ENCODE data around the gene PPP1R2C. TPM values are rescaled to one million over a fixed set of nuclear protein-coding genes. Genes with fewer than 3 reads are reported as not detected.

PPP1R2C gene
- total RNA-seq, result not detected in 2 replicates

DNA sequence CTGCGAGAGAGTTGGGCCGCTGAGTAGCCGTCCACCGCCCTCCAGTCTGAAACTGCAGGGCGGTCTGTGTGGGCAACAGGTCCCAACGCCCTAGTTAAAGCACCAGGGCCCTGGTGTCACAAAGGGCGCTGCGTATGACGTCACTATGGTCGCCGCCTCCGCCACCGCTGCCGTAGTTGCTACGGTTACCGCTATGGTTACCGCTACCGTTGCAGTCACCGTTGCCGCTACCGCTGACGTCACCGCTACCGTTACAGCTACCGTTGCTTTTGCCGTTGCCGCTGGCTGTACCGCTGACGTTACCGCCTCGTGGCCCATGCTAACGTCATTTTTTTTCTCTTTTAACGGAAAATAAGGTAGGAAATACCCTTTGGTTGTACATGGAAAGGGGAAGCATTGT is at the start of gene PPP1R2C:
TSS of gene PPP1R2C (minus strand) at position 68 of the 400 bp plus-strand sequence. CDS start 84 bp downstream, outside the sequence.
- intact Hi-C loops (cut with micrococcal nuclease), result no loop called here

- intact Hi-C loops (cut with micrococcal nuclease), result no loop called here
These were observed 47.2 kb upstream of the PPP1R2C start for GRCh38 chrX:42825201-42825600.

DNA sequence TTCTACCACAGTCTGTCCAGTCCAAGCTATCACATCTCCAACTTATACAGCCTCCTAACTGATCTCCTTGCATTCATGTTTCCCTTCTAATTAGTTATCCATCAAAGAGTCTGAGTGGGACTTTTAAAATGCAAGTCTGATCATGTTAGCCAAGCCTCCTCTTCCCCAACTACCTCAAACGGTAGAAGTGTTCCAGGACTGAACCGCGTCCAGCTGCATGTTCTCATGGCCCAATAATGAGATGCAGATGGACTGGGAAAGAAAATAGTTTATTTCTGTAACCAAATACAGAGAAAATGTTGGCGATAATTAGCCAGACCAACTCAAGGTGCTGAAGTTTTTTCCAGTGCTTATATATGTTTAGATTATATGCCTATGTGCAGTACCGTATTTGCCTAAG is 46.6 kb upstream of the PPP1R2C start:
- intact Hi-C loops (cut with micrococcal nuclease), result no loop called here

GRCh38 chrX:42823443-42823842 is 45.5 kb upstream of the PPP1R2C start:
- intact Hi-C loops (cut with micrococcal nuclease), result no loop called here

- intact Hi-C loops (cut with micrococcal nuclease), result no loop called here
These were observed 44.0 kb upstream of the PPP1R2C start for GRCh38 chrX:42821803-42822443.

GRCh38 chrX:42818151-42818921 is 40.4 kb upstream of the PPP1R2C start:
- intact Hi-C loops (cut with micrococcal nuclease), result no loop called here

GRCh38 chrX:42809569-42809968 is 31.6 kb upstream of the PPP1R2C start:
- intact Hi-C loops (cut with micrococcal nuclease), result no loop called here

DNA sequence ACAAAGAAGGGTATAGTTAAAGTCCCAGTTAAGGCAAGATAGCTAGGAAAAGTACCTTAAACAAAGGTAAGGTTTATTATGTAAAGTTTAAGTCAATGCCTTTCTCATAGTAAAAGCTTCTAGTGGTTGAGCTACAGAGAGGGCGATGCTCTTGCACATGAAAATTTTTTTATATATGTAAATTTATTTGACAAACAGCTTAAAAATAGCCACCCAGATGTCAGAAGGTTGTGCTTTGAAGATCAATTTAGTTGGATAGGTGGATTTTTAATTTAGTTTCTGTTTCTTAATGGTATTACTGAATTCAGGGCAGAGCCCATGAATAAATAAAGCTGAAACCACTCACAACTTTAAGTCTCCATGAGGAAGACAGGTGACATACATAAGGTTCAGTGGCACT is 29.4 kb upstream of the PPP1R2C start:
- intact Hi-C loops (cut with micrococcal nuclease), result no loop called here

DNA sequence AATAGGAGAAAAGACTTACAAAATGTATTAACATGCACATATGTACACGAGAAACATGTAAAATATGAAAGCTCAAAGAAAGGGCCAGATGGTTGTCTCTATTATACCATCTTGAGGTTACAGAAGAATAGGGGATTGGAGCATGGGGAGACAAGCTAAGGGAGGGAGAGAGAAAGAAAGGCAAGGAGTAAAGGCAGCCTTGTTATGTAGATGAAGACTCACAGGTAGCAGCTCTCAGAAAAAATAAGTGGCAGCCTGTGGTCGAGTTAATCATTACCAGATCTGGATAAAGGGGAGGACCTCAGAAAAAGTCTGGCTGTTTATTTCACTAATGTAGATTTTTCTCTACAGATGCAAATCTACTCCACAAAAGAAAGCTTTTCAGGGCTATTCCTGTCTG is 26.6 kb upstream of the PPP1R2C start:
- intact Hi-C loops (cut with micrococcal nuclease), result no loop called here

DNA sequence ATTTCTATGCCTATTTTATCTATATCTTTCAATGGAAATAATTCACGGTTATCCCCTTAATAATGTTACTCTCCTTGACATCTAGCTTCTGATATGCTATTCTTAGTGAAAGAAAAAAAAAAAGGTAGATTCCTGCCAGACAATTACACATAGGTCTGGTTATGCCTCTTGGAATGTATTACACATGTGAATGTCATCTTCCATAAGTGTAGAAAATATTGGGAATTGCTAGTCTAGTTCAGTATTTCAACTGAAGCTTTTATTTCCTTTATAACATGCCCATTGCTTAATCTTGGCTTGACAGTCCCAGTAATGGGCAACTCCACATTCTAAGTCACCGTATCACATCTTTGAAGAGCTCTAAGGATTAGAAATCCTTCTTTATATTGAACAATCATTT is 25.4 kb upstream of the PPP1R2C start:
- intact Hi-C loops (cut with micrococcal nuclease), result no loop called here

DNA sequence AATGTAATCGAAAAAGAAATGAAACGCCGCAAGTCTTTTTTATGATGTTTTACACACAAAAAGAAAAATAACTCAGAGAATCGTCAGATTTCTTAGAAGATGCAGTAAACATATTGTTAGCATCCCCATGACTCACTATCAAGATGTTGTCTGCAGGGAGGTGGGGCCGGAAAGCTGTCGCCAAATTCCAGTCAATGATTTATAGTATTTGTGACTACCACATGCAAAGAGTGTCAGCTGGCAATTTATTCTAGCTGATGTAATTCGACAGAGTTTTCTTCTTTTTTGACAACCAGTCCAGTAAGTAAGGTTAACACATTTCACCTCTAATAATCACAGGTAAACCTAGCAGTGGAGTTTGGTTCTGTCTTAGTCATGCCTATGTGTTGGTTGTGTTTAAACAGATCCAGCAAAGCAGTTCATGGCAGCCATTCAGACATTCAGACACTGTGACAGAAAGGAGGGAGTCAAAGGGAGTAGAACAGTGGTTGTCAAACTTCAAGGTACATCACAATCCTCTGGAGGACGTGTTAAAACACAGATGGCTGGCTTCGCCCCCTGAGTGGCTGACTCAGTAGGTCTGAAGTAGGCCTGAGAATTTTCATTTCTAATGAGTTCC is 19.8 kb upstream of the PPP1R2C start:
- intact Hi-C loops (cut with micrococcal nuclease), result no loop called here

- intact Hi-C loops (cut with micrococcal nuclease), result no loop called here
These were observed 5.5 kb upstream of the PPP1R2C start for GRCh38 chrX:42783451-42783850.

GRCh38 chrX:42776195-42776594 is 1.8 kb downstream of the PPP1R2C start:
- intact Hi-C loops (cut with micrococcal nuclease), result no loop called here

DNA sequence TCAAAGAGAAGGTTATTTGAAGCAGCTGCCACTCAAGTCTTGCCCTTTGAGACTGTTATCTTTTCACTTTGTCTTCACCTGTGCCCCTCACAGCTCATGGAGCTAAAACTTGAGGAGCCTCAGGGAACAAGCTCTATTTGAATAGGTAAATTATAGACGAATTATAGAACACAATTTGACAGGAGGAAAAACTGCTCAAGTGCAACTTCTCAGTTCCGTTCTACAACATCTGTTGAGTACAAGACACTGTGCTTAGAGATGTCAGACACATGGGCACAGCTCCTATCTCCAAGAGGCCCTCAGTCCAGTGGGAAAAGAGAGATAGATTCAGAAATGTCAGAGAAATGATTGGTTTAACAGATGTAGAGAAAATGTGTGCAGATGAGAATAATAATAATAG is 5.1 kb downstream of the PPP1R2C start:
- intact Hi-C loops (cut with micrococcal nuclease), result no loop called here

- intact Hi-C loops (cut with micrococcal nuclease), result no loop called here
These were observed 6.2 kb downstream of the PPP1R2C start for GRCh38 chrX:42771506-42772335.

GRCh38 chrX:42770566-42770965 is 7.4 kb downstream of the PPP1R2C start:
- intact Hi-C loops (cut with micrococcal nuclease), result no loop called here

DNA sequence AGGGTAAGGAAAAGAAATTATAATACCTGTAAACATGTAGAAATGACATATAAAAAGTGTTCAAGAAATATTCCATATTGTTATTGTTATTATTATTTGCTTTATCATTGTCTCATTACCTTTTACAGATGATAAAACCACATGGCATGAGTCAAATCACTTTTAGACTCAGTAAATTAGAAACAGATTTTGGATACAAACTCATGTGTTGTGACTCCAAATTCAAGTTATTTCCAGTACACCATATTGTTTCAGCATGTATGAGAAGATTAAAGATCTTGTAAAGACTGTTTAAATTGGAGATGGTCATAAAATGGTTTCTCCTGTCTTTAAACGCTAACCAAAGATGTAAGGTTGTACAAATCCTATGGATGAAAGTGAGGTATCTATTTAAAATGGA is 18.1 kb downstream of the PPP1R2C start:
- intact Hi-C loops (cut with micrococcal nuclease), result no loop called here

- intact Hi-C loops (cut with micrococcal nuclease), result no loop called here
These were observed 22.1 kb downstream of the PPP1R2C start for GRCh38 chrX:42755815-42756214.

GRCh38 chrX:42754603-42755002 is 23.4 kb downstream of the PPP1R2C start:
- intact Hi-C loops (cut with micrococcal nuclease), result no loop called here

GRCh38 chrX:42754115-42754514 is 23.8 kb downstream of the PPP1R2C start:
- intact Hi-C loops (cut with micrococcal nuclease), result no loop called here

DNA sequence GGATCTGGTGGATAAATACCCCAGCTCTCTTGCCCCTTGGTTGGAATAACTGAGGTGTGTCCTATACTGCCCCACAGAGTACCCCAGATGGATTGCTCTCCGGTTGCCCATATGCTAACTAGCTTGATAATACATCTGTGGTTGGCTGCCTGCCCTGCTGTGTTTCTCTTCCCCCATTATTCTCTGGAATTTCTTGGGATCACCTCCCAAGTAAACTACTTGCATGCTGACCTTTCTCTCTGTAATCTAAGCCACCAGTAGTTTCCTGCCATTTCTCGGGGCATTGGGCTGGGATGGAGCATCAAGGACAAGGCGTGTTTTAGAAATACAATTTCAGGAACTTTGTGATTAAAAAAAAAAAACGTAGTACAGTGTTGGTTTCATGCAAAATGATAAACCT is 25.2 kb downstream of the PPP1R2C start:
- intact Hi-C loops (cut with micrococcal nuclease), result no loop called here

- intact Hi-C loops (cut with micrococcal nuclease), result no loop called here
These were observed 26.4 kb downstream of the PPP1R2C start for GRCh38 chrX:42751573-42751972.
